ENCODE measurements around the gene FEV. TPM values are rescaled to one million over a fixed set of nuclear protein-coding genes. Genes with fewer than 3 reads are reported as not detected.

FEV gene
- total and polyA plus RNA-seq, 2 donors (not counting 3 experiments of a cell fraction or from before 2014, with no cell fraction given) = not detected

GRCh38 chr2:219003979-219004378 is 19.0 kb upstream of the FEV start:
- dilution Hi-C loops (cut with MboI; ENCODE audit: extremely low pct_ligation_motif_present, low sequenced_read_pairs) (no loop called here), intact Hi-C loops (cut with micrococcal nuclease) (no loop called here)
- Histone ChIP-seq H3K27me3 (ENCODE audit: control insufficient read depth in 2 of 2, insufficient read depth in 2 of 2, low read length in 2 of 2) (peaks cover 46 to 56% of the 10 kb centered on the region in 2 experiments), H3K9me1 (replicated peaks; ENCODE audit: control insufficient read depth, extremely low read depth, insufficient read depth, low read length) (no peaks in the 10 kb centered on the region), H4K20me1 (replicated peaks; ENCODE audit: control insufficient read depth, extremely low read depth, insufficient read depth, low read length) (no peaks in the 10 kb centered on the region), H3K9ac (replicated peaks; ENCODE audit: extremely low read depth, insufficient read depth, low read length) (no peak overlapping the region), H3K4me3 (replicated peaks in 1 of 3; ENCODE audit: insufficient read depth in 1 of 3, low read depth in 1 of 3, low read length in 3 of 3) (no peak overlapping the region), H2AFZ (ENCODE audit: low read depth, low read length) (no peak overlapping the region), H3K27ac (ENCODE audit: insufficient read depth, low read depth, low read length) (no peak overlapping the region), H3K4me1 (ENCODE audit: control insufficient read depth, extremely low read depth, insufficient read depth, low read length) (no peaks in the 10 kb centered on the region), H3K9me3 (replicated peaks; ENCODE audit: control insufficient read depth, insufficient read depth, low read length) (no peaks in the 10 kb centered on the region), H3K4me2 (ENCODE audit: insufficient read depth, low read length) (no peak overlapping the region), H3K79me2 (ENCODE audit: control insufficient read depth, insufficient read depth, low read length) (no peaks in the 10 kb centered on the region), H3K36me3 (ENCODE audit: control insufficient read depth in 2 of 2, extremely low read depth in 1 of 2, insufficient read depth in 2 of 2, low read length in 2 of 2) (no peaks in the 10 kb centered on the region)
- ChIA-PET POLR2A (no interaction called here), CTCF (interaction anchor here (0.7 to 8.0 kb wide), 5 partner anchors 9 to 151 kb away, joined by 3 to 56 read pairs (median 7); no protein-coding TSS in a partner anchor)
- DNase-seq (ENCODE audit: low read depth, low spot score) = no peak
- BruUV-seq (replicated peaks) = no TSS peak
- TF ChIP-seq MYC (IDR thresholded peaks at IDR 0.05; ENCODE audit: low read depth, low read length) (no peak), GATA2 (IDR thresholded peaks at IDR 0.05; ENCODE audit: insufficient read depth, insufficient read length, low read depth, low read length) (no peak), POLR2A (IDR thresholded peaks at IDR 0.05; ENCODE audit: low read depth, low read length) (no peak), POLR2AphosphoS5 (IDR thresholded peaks at IDR 0.05; ENCODE audit: insufficient read depth, low read depth, low read length) (no peak)
- TF ChIP-seq, protein P1, sequence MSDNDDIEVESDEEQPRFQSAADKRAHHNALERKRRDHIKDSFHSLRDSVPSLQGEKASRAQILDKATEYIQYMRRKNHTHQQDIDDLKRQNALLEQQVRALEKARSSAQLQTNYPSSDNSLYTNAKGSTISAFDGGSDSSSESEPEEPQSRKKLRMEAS (IDR thresholded peaks at IDR 0.05; ENCODE audit: insufficient read depth, insufficient read length) = no peak
- FAIRE-seq = no peak

DNA sequence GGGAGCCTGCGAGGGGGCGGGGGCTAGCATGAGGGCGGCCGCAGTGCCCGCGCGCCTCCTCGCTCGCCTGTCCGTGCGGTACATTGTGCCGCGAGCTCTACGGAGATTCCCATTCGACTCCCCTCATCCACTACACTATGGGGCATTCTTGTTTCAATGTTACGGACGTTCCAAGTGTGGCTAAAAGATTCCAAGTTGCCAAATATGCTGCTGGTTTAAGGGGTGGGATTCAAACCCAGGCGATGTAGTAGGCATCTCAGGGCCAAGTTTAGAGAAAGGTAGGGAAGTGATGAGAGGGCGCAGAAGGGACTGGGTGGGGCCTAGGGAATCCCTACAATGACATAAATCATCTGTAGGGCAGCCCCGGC is 18.3 kb upstream of the FEV start:
- TF ChIP-seq POLR2AphosphoS5 (IDR thresholded peaks at IDR 0.05; ENCODE audit: insufficient read depth, low read depth, low read length) (no peak), POLR2A (IDR thresholded peaks at IDR 0.05; ENCODE audit: low read depth, low read length) (no peak), EZH2 (IDR thresholded peaks at IDR 0.05; ENCODE audit: borderline replicate concordance, low read depth, low read length, severe bottlenecking) (peak; percentile 22), MYC (IDR thresholded peaks at IDR 0.05; ENCODE audit: low read depth, low read length) (no peak), JUN (IDR thresholded peaks at IDR 0.05; ENCODE audit: borderline replicate concordance, insufficient read depth, insufficient read length, low read depth) (no peak), GATA2 (IDR thresholded peaks at IDR 0.05; ENCODE audit: insufficient read depth, insufficient read length, low read depth, low read length) (no peak)
- TF ChIP-seq, protein P1 (IDR thresholded peaks at IDR 0.05; ENCODE audit: insufficient read depth, insufficient read length) = no peak
- Histone ChIP-seq H3K79me2 (ENCODE audit: control insufficient read depth, insufficient read depth, low read length) (no peaks in the 10 kb centered on the region), H3K4me3 (replicated peaks in 1 of 3; ENCODE audit: insufficient read depth in 1 of 3, low read depth in 1 of 3, low read length in 3 of 3) (no peak overlapping the region), H3K4me1 (ENCODE audit: control insufficient read depth, extremely low read depth, insufficient read depth, low read length) (no peaks in the 10 kb centered on the region), H4K20me1 (replicated peaks; ENCODE audit: control insufficient read depth, extremely low read depth, insufficient read depth, low read length) (no peaks in the 10 kb centered on the region), H3K9me3 (replicated peaks; ENCODE audit: control insufficient read depth, insufficient read depth, low read length) (no peaks in the 10 kb centered on the region), H3K27ac (ENCODE audit: insufficient read depth, low read depth, low read length) (no peak overlapping the region), H3K4me2 (ENCODE audit: insufficient read depth, low read length) (no peak overlapping the region), H3K27me3 (ENCODE audit: control insufficient read depth in 2 of 2, insufficient read depth in 2 of 2, low read length in 2 of 2) (peaks cover 51 to 56% of the 10 kb centered on the region in 2 experiments), H3K9me1 (replicated peaks; ENCODE audit: control insufficient read depth, extremely low read depth, insufficient read depth, low read length) (no peaks in the 10 kb centered on the region), H3K36me3 (ENCODE audit: control insufficient read depth in 2 of 2, extremely low read depth in 1 of 2, insufficient read depth in 2 of 2, low read length in 2 of 2) (no peaks in the 10 kb centered on the region), H2AFZ (ENCODE audit: low read depth, low read length) (no peak overlapping the region), H3K9ac (replicated peaks; ENCODE audit: extremely low read depth, insufficient read depth, low read length) (no peak overlapping the region)
- DNase-seq (ENCODE audit: low read depth, low spot score) = peak; percentile 14
- FAIRE-seq = no peak
- POLR2A ChIA-PET = no interaction called here
- BruUV-seq (replicated peaks) = no TSS peak
- dilution Hi-C loops (cut with MboI; ENCODE audit: extremely low pct_ligation_motif_present, low sequenced_read_pairs) = no loop called here
- CTCF ChIA-PET = interaction anchor here (0.7 to 8.0 kb wide), 7 partner anchors 8 to 152 kb away, joined by 3 to 56 read pairs (median 3); no protein-coding TSS in a partner anchor
- intact Hi-C loops (cut with micrococcal nuclease) = no loop called here
